SH-SY5Y (cell line): Measurements from ENCODE around the gene GABRG3.
A peak's percentile ranks its signal among the peaks of the same experiment; 100 is the strongest.

ENCODE experiments used
- GATA2 ChIP-seq: IDR thresholded peaks from 2 replicates; pipeline ENCODE4 v1.6.1; 2011; ENCODE audit warnings: mild to moderate bottlenecking, low read depth, low read length
- GATA3 ChIP-seq: IDR thresholded peaks from 2 replicates; pipeline ENCODE4 v1.6.1; 2011; ENCODE audit warnings: low read depth, mild to moderate bottlenecking, low read length, moderate library complexity

DNA sequence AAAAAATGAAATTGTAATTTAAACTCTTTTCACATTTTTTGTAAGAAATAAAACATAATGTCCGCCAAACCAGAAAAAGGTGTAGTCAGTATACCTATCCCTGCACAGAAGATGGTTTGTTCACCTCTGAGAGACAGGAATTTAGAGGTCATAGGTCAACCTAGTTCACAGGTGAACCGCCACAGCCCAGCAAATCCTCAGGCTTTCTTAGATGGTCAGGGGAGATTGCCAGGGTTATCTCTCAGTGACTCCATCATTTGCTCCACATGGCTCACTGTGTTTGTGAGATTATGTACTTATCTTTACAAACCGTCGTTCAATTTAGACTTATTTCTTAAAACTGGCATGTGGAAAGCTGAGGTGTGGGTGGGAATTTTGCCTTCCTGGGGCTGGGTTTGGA is 264.2 kb downstream of the GABRG3 start:
- TF ChIP-seq GATA2 = peak; percentile 54; the same call in 1 of the 2 replicates
- no peak for TF ChIP-seq GATA3
